GM19328 (cell line): ENCODE data around the gene NECAB3.

ENCODE experiments used
- ATAC-seq: cut with Tn5 transposase; IDR thresholded peaks from one replicate; pipeline ENCODE4 v1.9.1; 2021; ENCODE audit warnings: mild to moderate bottlenecking, moderate library complexity; ENCODE audit not compliant: unreplicated experiment

NECAB3 gene

DNA sequence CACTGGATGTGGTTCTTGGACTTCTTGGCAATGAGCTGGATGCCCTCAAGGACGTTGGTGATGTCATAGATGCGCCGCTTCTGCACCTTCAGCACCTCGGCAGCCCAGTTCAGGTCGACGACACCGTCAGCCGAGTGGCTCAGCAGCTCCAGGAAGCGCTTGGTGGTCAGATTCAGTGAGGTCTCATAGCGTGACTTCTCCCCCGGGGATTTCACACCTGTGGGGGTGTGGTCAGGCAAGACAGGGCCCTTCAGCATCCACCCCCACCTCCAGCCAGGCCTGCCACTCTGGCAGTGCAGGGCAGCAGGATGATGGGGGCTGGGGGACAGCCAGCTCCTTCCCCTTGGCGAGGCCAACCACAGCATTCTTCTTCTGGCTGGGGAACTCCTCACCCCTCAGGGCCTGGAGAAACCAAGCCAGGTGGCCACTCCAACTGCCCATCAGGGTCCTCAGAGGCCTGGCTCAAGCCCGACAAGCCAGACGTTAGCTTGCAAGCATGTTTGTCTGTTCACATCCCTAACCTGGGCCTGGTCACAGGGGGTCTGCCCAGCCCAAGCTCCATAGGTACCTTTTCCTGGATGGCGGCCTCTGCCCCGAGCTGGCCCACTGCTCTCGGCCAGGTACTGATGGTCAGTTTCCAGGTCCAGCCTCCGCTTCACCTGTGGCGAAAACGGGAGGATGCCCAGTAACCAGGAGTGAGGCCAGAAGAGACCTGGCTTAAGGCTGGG is 5.7 kb upstream of the NECAB3 start:
- ATAC-seq, result peak; percentile 45

DNA sequence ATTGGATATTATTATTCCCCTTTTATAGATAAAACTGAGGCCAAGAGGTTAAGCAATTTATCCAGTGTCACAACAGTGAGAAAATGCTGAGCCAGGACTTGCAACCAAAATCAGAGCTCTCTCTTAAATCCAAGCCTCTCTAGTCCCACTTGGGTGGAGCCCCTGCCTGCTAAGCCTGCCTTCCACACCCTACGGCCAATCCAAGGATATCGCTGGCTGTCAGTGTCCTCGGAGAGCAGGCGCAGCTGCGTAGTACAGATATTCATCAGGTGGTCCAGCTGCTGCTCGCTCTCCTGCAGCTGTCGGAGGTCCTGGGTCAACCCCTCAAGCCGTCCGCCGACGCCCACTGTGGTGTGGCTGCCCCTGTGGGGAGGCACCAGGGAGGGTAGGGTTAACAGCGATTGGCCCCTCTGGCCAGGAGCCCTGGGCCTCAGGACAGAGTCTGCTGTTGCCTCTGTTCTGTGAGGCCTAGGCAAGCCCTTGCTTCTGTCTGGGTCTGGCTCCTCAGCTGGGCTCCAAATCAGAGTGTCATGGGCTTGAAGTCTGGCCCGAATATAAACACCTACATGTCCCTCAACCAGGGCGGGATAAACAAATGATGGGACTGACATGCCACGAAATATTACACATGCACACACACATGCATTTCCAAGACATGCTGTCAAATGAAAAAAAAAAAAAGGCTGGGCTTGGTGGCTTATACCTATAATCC is 3.9 kb upstream of the NECAB3 start:
- ATAC-seq, result no peak

DNA sequence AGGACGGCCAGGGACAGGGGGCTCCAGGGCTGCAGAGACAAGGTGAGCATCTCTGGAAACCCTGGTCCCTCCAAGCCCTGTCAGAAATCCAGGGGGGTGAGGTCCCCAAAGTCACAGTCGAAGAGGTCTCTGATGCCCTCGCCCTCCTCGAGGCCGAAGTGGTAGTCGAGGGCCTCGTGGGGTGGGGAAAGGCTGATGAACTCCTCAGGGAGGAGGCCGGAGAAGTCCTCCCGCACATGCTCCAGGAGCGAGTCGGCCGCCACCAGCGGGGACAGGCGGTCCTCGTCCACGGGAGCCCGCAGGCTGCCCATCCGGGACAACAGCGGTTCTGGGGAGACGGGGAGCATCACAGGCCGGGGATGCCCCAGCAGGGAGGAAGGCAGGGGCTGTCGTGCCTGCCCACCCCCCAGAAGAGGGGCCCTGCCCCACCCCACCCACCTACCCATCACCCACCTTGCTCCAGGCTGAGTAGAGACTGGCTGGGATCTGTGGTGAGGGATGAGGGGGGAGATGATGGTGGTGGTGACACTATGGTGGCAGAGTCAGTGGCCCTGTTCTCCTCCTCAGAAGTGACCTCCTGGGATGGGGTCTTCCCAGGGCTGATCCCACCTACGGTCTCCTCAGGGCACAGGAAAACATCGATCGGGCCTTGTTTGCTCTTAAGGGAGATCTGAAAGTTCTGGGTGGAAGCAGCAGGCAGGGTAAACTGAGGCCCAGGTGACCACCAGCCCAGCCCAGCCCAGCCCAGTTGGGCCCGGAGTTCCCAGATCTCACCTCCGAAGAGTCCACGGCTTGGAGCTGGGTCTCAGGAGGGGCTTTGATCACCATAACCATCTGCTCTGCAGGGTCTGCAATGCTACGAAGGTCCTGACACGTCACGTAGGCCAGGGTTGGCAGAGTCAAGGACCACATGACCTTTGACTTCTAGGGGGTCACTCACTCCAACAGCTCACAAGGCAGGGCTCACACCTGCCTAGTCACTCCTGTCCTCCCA is 2.7 kb upstream of the NECAB3 start:
- no peak for ATAC-seq

DNA sequence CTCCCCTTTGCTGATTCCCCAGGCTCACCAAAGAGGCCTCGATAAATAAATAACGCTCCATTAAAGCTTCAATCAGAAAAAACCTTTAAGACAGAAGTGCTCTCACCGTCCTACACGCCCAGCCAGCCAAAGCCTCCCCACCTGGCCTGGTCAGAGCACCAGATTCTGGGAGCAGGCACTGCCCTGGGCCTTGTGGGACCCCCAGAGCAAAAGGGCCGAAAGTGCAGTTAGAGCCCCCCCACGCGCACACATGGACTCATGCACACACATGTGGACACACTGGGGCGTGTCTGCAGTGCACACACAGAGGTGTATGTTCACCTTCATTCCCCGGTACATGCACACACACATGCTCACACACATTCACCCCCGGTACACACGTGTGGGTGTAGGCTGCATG is 1.9 kb upstream of the NECAB3 start:
- ATAC-seq, result no peak

DNA sequence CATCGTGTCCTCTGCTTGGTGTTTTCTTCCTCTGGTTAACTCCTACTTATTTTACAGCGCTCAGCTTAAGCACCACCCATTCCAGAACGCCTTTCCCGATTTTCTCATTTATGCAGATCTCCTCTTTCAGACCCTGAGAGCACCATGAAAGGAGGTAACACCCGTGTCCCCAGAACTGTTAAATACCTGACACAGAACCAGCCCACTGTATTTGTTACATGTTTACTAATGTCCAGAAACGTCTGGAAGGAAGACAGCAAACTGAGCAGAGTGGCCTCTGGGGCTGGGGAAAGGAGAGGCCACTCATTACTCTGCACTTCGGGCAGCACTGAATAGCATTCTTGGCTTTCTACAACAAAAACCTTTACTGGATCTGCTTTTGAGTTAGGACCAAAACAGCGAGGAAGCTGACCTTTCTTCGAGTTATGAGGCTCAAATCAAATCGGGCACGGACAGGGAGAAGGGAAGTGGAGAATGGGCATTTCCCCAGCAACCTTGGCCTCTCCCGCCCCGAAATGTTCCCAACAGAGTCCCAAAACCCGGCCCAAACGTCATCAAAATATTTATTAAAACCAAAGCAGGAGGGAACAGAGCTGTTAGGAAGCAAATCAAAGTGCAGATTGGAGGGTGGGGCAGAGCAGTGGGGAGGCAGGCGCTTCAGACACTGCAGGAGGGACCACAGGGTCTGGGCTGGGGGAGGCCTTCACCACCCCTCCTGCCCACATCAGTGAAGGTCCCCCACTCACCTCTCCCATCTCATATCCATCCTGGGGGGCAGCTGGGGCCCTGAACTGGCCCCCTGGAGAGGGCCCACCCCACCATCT is 1.1 kb upstream of the NECAB3 start:
- no peak for ATAC-seq

DNA sequence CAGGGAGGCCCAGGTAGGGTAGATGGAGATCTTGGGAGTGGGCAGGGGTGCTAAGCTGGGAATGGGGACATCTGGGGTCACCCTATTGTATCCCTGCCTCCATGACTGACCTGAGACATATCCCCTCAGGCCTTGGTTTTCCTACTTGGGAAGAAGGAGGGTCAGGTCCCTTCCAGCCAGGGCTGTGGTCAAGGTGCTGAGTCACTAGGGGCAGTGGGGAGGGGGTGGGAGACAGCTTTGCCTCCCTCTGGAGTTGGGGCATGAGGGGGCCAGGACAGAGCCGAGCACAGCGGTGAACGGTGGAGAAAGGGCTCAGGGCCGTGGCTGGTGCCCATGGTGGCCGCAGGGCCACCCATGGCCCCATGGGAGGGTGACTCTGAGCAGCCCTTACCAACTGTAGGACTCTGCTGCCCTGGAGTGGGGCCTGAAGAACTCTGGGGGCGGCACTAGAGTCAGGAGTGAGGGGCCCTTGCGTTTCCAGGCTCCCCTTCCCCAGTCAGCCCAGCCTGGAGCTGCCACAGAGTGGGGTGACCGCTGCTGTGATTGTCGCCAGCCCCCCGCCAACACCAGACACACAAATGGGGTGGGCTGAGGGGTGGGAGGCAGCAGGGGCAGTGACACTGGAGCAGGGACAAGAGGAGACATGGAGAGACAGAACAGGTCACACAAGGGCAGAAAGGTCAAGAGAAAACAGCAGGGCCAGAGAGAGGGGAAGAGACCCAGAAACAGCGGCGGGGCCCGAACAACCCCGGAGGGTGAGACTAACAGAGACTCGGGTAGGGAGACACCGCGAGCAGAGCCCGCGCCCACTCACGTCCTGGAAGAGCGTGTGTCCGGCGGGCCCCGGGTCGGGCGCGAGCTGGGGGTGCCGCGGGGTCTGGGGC is 576 bp downstream of the NECAB3 start:
- ATAC-seq, result peak; percentile 48

DNA sequence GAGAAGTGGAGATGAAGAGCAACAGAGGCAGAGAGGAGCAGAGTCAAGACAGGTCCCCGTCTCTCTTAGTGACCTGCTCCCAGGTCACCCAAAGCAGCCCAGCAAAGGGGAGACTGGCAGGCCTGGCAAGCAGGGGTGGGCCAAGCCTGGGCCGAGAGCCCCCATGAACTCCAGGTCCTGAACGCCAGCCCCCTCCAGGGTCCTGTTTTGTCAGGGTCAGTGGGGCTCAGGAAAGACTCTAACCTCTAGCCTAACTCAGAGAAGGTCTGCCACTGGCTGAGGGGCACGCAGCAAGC is 1.2 kb downstream of the NECAB3 start:
- no peak for ATAC-seq

DNA sequence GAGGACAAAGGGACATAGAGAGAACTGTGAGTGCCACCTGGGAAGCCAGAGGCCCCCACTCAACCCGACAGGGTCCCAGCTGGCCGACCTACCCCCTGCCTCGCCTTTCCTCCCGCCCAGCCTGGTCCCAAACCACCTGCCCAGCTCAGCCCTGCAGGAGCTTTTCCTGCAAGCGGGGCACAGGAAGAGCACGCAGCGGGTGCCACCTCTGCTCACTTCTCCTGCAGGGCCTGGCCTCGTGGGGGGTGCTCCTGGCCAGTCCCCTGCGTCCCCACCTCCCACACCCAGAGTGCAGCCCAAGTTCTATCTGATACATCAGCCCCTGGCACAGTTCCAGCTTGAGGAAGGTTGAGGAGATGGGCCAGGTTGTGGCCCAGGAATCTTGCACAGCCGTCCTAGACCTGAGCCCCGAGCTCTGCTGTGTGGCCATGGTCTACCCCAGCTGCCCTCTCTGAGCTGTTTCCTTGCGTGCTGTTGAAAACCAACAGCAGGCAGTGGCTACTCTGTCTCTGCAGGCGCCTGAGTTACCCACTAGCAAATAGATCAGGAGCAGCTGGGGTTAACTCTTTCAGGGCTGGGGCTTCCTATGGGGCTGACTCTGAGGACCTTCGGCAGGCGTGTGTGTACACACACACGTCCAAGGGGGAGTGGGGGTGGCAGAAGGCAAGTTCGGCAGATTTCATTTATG is 1.7 kb downstream of the NECAB3 start:
- no peak for ATAC-seq

DNA sequence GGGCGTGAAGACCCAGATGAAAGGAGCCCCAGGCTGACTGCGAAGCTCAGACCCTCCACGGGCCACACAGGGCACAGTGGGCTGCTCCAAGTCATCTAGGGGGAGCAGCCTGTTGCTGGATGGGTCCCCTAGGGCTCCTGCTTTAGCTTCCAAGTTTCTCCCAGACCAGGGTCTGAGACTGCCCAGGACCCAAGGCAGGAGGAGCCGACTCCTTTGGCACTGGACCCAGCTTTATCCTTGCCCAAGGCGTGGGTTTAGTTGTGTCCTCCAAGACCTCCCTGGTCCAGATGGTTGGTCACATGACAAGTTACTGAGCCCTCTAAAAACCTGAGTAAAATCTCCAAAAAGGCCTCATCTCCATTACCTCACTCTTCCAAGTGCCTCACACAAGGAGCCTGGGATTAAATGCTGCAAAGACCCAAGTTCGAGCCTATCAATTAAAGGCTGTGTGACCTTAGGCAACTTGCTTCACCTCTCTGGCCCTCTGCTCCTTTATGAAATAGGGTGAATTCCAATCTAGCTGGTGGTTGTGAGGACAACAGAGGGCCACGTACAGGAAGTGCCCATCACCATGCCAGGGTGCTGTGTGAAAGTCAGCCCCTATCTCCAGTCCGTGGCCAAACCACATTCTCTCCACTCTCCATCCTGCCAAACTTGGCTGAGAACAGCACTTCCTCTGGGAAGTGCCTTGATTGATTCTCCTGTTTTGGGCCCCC is 2.5 kb downstream of the NECAB3 start:
- ATAC-seq, result no peak

DNA sequence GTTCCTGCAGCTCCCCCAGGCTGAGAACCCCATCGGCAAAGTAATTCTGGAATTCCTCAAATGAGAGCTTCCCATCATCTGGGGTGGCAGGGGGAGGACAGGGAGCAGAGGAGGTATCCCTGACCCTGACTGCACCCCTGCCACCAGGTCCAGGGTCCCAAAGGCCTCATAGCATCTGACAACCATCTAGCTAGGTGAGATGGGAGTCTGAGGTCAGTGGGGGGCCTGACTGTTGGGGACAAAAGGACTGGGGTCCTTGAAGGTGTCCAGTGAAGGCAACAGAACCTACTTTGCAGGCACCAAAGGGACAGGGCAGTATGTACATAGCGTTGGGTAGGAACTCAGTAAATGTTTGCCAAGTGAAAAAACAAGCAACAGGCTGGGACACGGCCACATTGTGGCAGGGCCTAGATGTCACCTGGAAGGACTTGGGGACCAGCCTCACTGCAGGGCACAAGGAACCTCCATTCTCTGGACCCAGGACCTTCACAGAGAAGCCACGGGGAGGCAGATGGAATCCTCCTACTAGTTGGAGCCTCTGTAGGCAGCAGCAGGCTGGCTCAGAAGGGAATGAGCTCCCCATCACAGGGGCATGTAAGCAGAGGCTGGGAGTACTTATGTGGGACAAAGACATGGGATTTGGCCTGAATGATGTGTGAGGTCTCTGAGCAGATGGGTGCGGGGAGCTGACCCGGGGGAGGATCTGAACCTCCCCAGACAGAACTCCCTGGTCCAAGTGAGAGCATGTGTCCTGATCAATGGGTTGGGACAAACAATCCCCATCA is 3.3 kb downstream of the NECAB3 start:
- no peak for ATAC-seq

DNA sequence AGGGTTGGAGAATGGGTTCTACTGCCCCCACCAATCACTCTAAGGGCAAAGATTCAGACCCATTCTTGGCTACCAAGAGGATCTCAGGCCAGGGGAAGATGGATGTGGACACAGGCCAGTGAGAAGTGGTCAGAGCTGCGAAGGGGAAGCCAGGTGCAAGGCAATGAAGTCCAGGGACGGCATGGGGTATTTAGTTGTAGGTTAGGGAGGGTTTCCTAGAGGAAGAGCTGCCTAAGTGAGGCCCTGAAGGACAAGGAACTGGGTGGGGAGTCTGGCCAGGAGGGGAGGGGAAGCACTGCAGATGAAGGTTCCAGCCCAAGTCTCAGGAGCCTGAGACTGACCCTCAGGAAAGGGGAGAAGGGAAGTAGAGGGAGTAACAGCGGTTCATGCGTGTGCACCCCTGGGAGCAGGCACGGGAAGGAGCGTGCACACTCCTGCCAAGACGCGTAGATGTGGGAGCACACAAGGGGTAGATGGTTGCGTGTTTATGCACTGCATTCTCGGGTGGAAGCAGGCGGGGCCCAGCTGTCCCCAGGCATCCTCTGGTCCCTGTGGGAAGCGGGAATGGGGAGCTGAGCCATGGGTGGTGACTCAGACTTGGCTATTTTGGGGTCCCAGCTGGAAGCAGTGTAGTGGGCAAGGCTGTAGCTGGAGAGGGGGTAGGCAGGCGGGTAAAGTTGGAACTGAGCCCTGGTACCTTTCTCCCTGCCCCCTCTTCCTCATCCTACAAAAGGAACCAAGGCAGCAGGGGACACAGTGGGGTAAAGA is 4.2 kb downstream of the NECAB3 start:
- ATAC-seq, result no peak

DNA sequence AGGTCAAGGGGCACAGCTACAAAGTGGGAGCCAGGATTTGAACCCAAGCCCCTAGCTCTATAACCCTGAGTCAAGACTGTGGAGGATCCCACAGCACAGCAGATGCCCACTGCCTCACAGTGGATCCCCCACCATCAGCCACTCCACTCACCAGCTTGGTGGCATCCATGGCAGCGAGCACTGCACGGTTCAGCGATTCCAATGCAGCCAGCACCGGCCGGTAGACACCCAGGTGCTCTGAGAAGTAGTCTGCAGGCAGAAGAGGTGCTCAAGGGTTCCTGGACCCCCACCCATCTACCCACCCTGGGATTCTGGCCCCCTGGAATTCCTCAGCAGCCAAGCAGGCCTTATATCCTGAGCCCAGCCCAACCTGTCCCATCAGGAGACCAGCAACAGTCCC is 5.0 kb downstream of the NECAB3 start:
- ATAC-seq, result no peak

DNA sequence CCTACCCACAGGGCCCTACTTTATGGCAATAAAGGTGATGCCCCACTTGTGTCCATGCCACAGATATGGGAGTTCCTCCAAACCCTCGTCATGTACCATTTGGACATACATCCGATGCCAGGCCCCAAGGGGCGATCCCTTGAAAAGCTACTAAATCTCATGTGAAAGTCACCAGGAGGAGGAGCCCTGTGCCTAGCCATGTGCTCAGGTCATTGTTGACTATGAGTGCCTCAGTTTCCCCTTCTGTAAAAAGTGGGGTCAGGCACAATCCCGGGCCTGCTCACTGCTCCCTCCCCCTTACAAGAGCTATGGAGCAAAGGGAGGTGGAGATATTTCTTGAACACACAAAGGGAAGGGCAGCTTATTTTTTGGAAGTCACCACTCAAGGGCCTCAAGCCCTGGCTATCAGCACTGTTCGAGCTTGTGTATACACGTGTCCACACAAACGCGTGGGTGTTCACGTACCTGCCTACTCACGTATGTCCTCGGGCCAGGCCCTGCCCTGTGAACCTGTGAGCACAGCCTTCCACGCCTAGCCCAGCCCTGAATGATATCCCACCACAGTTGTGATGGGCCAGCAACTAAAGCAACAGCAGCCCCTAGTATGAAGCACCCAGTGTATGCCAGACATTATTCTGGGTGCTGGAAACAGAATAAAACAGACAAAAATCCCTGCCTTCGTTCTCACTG is 5.6 kb downstream of the NECAB3 start:
- ATAC-seq, result no peak

DNA sequence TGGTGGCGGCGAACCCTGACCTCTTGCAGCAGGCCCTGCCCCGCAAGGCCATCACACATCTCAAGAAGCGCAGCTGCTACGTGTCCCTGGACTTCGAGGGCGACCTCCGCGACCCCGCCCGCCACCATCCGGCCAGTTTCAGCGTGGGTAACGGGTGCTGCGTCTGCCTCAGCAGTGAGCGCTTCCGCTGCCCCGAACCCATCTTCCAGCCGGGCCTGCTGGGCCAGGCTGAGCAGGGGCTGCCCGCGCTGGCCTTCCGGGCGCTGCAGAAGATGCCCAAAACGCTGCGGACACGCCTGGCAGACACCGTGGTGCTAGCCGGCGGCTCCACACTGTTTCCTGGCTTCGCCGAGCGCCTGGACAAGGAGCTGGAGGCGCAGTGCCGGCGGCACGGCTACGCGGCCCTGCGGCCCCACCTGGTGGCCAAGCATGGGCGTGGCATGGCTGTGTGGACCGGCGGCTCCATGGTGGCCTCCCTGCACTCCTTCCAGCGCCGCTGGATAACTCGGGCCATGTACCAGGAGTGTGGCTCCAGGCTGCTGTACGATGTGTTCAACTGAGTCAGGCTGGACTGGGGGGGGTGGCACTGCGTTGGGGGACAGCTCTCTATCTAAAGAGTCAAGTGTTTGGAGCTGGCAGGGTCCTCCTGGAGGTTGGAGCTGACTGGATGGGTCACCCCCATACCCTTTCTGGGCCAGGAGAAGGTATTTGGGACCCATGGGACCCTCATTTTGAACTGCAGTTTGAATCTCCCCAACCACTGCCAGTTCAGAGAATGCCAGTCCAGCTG is 6.4 kb downstream of the NECAB3 start:
- ATAC-seq, result peak; percentile 18

DNA sequence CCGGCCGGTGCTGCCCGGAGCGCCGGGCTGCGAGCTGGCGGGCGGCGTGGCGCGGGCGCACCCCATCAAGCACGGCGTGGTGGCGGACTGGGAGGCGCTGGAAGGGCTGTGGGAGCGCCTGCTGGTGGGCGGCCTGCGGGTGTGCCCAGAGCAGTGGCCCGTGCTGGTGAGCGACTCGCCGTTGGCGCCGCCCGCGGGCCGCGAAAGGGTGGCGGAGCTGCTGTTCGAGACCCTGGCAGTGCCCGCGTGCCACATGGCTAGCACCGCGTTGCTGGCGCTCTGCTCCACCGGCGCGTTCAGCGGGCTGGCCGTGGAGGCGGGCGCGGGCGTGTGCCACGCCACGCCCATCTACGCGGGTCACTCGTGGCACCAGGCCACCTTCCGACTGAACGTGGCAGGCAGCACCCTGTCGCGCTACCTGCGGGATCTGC is 7.0 kb downstream of the NECAB3 start:
- peak; percentile 13 for ATAC-seq
